H9 (cell line): ENCODE measurements around the gene AKR1C3. TPM values are rescaled to one million over a fixed set of nuclear protein-coding genes. Genes with fewer than 3 reads are reported as not detected.

Experiments
- DNase-seq: peaks from one replicate; pipeline ENCODE4 v3.0.0-alpha.2; 2017
- H2AFZ ChIP-seq: one replicate; pipeline ENCODE4 v1.6.1; 2013; ENCODE audit warnings: mild to moderate bottlenecking, low read length, control low read depth, moderate library complexity
- H2AK5ac ChIP-seq: 2 replicates; pipeline ENCODE4 v1.6.1; 2013; ENCODE audit warnings: low read length, control low read depth, mixed read lengths; ENCODE audit not compliant: insufficient read length
- H2BK120ac ChIP-seq: one replicate; pipeline ENCODE4 v1.6.1; 2013; ENCODE audit warnings: low read depth, mild to moderate bottlenecking, low read length, control low read depth, inconsistent platforms; ENCODE audit not compliant: poor library complexity, severe bottlenecking
- H2BK12ac ChIP-seq: 2 replicates; pipeline ENCODE4 v1.6.1; 2013; ENCODE audit warnings: low read length, control low read depth, mixed read lengths, low read depth; ENCODE audit not compliant: insufficient read length
- H2BK15ac ChIP-seq: 2 replicates; pipeline ENCODE4 v1.6.1; 2013; ENCODE audit warnings: low read depth, low read length, control low read depth
- H2BK20ac ChIP-seq: one replicate; pipeline ENCODE4 v1.6.1; 2013; ENCODE audit warnings: low read depth, mild to moderate bottlenecking, low read length, control low read depth, inconsistent platforms; ENCODE audit not compliant: poor library complexity, severe bottlenecking
- H2BK5ac ChIP-seq: 2 replicates; pipeline ENCODE4 v1.6.1; 2013; ENCODE audit warnings: low read length, control low read depth, mixed read lengths; ENCODE audit not compliant: insufficient read length
- H3K14ac ChIP-seq: 2 replicates; pipeline ENCODE4 v1.6.1; 2013; ENCODE audit warnings: low read length, control low read depth; ENCODE audit not compliant: insufficient read depth
- H3K18ac ChIP-seq: 2 replicates; pipeline ENCODE4 v1.6.1; 2013; ENCODE audit warnings: low read depth, mild to moderate bottlenecking, mixed read lengths, low read length, control low read depth; ENCODE audit not compliant: insufficient read length
- H3K23ac ChIP-seq: 2 replicates; pipeline ENCODE4 v1.6.1; 2013; ENCODE audit warnings: low read length, control low read depth, mixed read lengths, low read depth; ENCODE audit not compliant: insufficient read length
- H3K23me2 ChIP-seq: 2 replicates; pipeline ENCODE4 v1.6.1; 2013; ENCODE audit warnings: low read depth, mild to moderate bottlenecking, mixed read lengths, low read length, control low read depth; ENCODE audit not compliant: insufficient read length, poor library complexity, severe bottlenecking
- H3K27ac ChIP-seq: 2 replicates; pipeline ENCODE4 v1.5.1; 2013; ENCODE audit warnings: low read length, control low read depth, mixed read lengths, low read depth; ENCODE audit not compliant: insufficient read length
- H3K27me3 ChIP-seq: 2 replicates; pipeline ENCODE4 v1.6.1; 2013; ENCODE audit warnings: low read length, control low read depth, inconsistent platforms; ENCODE audit not compliant: insufficient read depth
- H3K4ac ChIP-seq: 2 replicates; pipeline ENCODE4 v1.6.1; 2013; ENCODE audit warnings: low read depth, mild to moderate bottlenecking, control low read depth, inconsistent platforms, low read length, moderate library complexity
- H3K4me1 ChIP-seq: 2 replicates; pipeline ENCODE4 v1.6.1; 2013; ENCODE audit warnings: low read length, control low read depth, inconsistent platforms; ENCODE audit not compliant: insufficient read depth
- H3K4me2 ChIP-seq: 2 replicates; pipeline ENCODE4 v1.6.1; 2013; ENCODE audit warnings: low read length, control low read depth, mixed read lengths; ENCODE audit not compliant: insufficient read length, insufficient read depth
- H3K56ac ChIP-seq: 2 replicates; pipeline ENCODE4 v1.6.1; 2013; ENCODE audit warnings: low read depth, mild to moderate bottlenecking, mixed read lengths, low read length, control low read depth; ENCODE audit not compliant: insufficient read length
- H3K79me1 ChIP-seq: 2 replicates; pipeline ENCODE4 v1.6.1; 2013; ENCODE audit warnings: low read depth, mild to moderate bottlenecking, moderate library complexity, low read length, control low read depth, inconsistent platforms; ENCODE audit not compliant: insufficient read depth, poor library complexity, severe bottlenecking
- H3K79me2 ChIP-seq: 2 replicates; pipeline ENCODE4 v1.6.1; 2013; ENCODE audit warnings: low read length, control low read depth, inconsistent platforms; ENCODE audit not compliant: insufficient read depth
- H3K9ac ChIP-seq: 2 replicates; pipeline ENCODE4 v1.6.1; 2013; ENCODE audit warnings: low read length, control low read depth, mixed read lengths; ENCODE audit not compliant: insufficient read length; ENCODE audit errors: extremely low read depth
- H3K9me3 ChIP-seq: one replicate; pipeline ENCODE4 v1.6.1; 2013; ENCODE audit warnings: low read depth, low read length, inconsistent platforms; ENCODE audit not compliant: control insufficient read depth
- H3T11ph ChIP-seq: one replicate; pipeline ENCODE4 v1.6.1; 2013; ENCODE audit warnings: mild to moderate bottlenecking, low read length, control low read depth, inconsistent platforms
- H4K20me1 ChIP-seq: one replicate; pipeline ENCODE4 v1.6.1; 2013; ENCODE audit not compliant: control insufficient read depth, insufficient read length, insufficient read depth
- H4K5ac ChIP-seq: 2 replicates; pipeline ENCODE4 v1.6.1; 2013; ENCODE audit warnings: low read depth, mild to moderate bottlenecking, mixed read lengths, low read length, control low read depth; ENCODE audit not compliant: insufficient read length
- H4K8ac ChIP-seq: replicated peaks from 2 replicates; pipeline ENCODE4 v1.6.1; 2013; ENCODE audit warnings: low read length, control low read depth, mixed read lengths, low read depth; ENCODE audit not compliant: insufficient read length
- H4K91ac ChIP-seq: 2 replicates; pipeline ENCODE4 v1.6.1; 2013; ENCODE audit warnings: low read depth, mild to moderate bottlenecking, moderate library complexity, mixed read lengths, low read length, control low read depth; ENCODE audit not compliant: insufficient read length
- H3K27ac Mint-ChIP-seq, 3 experiments: 2 replicates in 2 of 3; 3 replicates in 1 of 3; pipeline ENCODE4 v1.8.0; 2020 to 2021; ENCODE audit warnings: mixed read lengths in 3 of 3, mild to moderate bottlenecking in 1 of 3, moderate library complexity in 1 of 3
- H3K27me3 Mint-ChIP-seq: 2 replicates; pipeline ENCODE4 v1.8.0; 2021; ENCODE audit warnings: low read depth, mild to moderate bottlenecking, moderate library complexity, mixed read lengths
- H3K36me3 Mint-ChIP-seq, 3 experiments: 2 replicates in 2 of 3; 3 replicates in 1 of 3; pipeline ENCODE4 v1.8.0; 2020 to 2021; ENCODE audit warnings: low read depth in 3 of 3, mixed read lengths in 3 of 3; ENCODE audit not compliant: insufficient read depth in 1 of 3
- H3K4me1 Mint-ChIP-seq, 2 experiments: 2 replicates each; pipeline ENCODE4 v1.8.0; 2020; ENCODE audit warnings: mixed read lengths in 2 of 2
- H3K4me3 Mint-ChIP-seq, 2 experiments: 2 replicates in 1 of 2; 3 replicates in 1 of 2; pipeline ENCODE4 v1.8.0; 2020 to 2021; ENCODE audit warnings: mild to moderate bottlenecking in 2 of 2, mixed read lengths in 2 of 2, moderate library complexity in 1 of 2
- H3K9me3 Mint-ChIP-seq, 2 experiments: 2 replicates in 1 of 2; 3 replicates in 1 of 2; pipeline ENCODE4 v1.8.0; 2020; ENCODE audit warnings: mild to moderate bottlenecking in 2 of 2, mixed read lengths in 2 of 2, moderate library complexity in 1 of 2
- CTCF ChIP-seq: fragments of 200-600 bp; sonication (generic); conservative IDR thresholded peaks from 3 replicates; pipeline ENCODE4 v1.8.0; 2021; ENCODE audit warnings: antibody characterized with exemption, mild to moderate bottlenecking
- whole genome bisulfite sequencing: extraction: QIAGEN DNeasy Blood & Tissue Kit; methylation state at CpG from one replicate; pipeline ENCODE4 v1.1.7; 2013; ENCODE audit warnings: missing lambda C conversion rate, low lambda C conversion rate, mixed read lengths; ENCODE audit not compliant: insufficient read length; ENCODE audit errors: extremely low coverage; 5-methylcytosine and 5-hydroxymethylcytosine counted together
- total RNA-seq: library from RNA; stranded (reverse); gene quantifications from 2 replicates; pipeline ENCODE4 v1.2.1, GENCODE V29; 2021

The AKR1C3 gene
- total RNA-seq, 1 experiment from 2014 or later, result 2.1 TPM

GRCh38 chr10:5045095-5045494 is 49.1 kb upstream of the AKR1C3 start:
- no peaks in the 10 kb centered on the region for H3K27me3 ChIP-seq
- no peak overlapping the region for H3T11ph ChIP-seq
- H2BK12ac ChIP-seq, result no peak overlapping the region
- DNase-seq, result no peak
- no peak overlapping the region for H2AK5ac ChIP-seq
- no peak overlapping the region for H3K4ac ChIP-seq
- H4K5ac ChIP-seq, result no peak overlapping the region
- H2BK5ac ChIP-seq, result no peak overlapping the region
- no peak overlapping the region for H3K14ac ChIP-seq
- Mint-ChIP-seq H3K36me3 (peaks cover 2 to 3% (median 3%) of the 10 kb centered on the region in 3 experiments; a peak in 5 of 7 replicates), H3K27me3 (no peaks in the 10 kb centered on the region; the same call in 1 of the 2 replicates), H3K9me3 (peaks cover 23 to 60% of the 10 kb centered on the region in 2 experiments), H3K4me1 (no peaks in the 10 kb centered on the region), H3K27ac (no peak overlapping the region), H3K4me3 (no peak overlapping the region)
- H3K56ac ChIP-seq, result no peak overlapping the region
- H2AFZ ChIP-seq, result no peak overlapping the region
- no peak overlapping the region for H3K18ac ChIP-seq
- H2BK20ac ChIP-seq, result no peak overlapping the region
- no peak overlapping the region for H2BK120ac ChIP-seq
- H3K9me3 ChIP-seq, result no peaks in the 10 kb centered on the region
- TF ChIP-seq CTCF, result no peak
- H3K4me1 ChIP-seq, result no peaks in the 10 kb centered on the region
- no peak overlapping the region for H3K4me2 ChIP-seq
- no peak overlapping the region for H4K8ac ChIP-seq
- H3K27ac ChIP-seq, result no peak overlapping the region
- H4K20me1 ChIP-seq, result no peaks in the 10 kb centered on the region
- no peaks in the 10 kb centered on the region for H3K79me1 ChIP-seq
- no peak overlapping the region for H3K23ac ChIP-seq
- no CpG with 5 or more reads among the region's 9 CpGs for WGBS
- H2BK15ac ChIP-seq, result no peak overlapping the region
- H4K91ac ChIP-seq, result no peak overlapping the region
- no peak overlapping the region for H3K9ac ChIP-seq
- H3K79me2 ChIP-seq, result no peaks in the 10 kb centered on the region
- H3K23me2 ChIP-seq, result no peaks in the 10 kb centered on the region
